Adrenal gland (tissue), 5 donors: Measurements from ENCODE around the gene RIPK1.
"Not testable (repeated sequence)": the region's sequence is repeated elsewhere in the genome, so short reads cannot be mapped to it uniquely, and the experiment has no call there.

Source experiments
- CTCF ChIP-seq, 6 experiments: fragments of 450-650 bp in 4 of 6; fragments of 200-600 bp in 2 of 6; sonication (generic) in 1 of 6; IDR thresholded peaks; 1 replicate in 5 of 6; 2 replicates in 1 of 6; pipeline versions ENCODE4 v1.5.1 to v1.8.0; 2016 to 2021; ENCODE audit warnings: antibody characterized with exemption in 6 of 6, mild to moderate bottlenecking in 2 of 6, moderate library complexity in 1 of 6
- POLR2A ChIP-seq, 2 donors: fragments of 450-650 bp; IDR thresholded peaks; one replicate each; pipeline ENCODE4 v1.6.1; 2017; ENCODE audit warnings: antibody characterized with exemption in 2 of 2, mild to moderate bottlenecking in 2 of 2, moderate library complexity in 1 of 2
- donor health status: DM: no; HTN: no; CAD: no.

- TF ChIP-seq CTCF, POLR2A (IDR thresholded peaks at IDR 0.05): not testable (repeated sequence)
Measured at GRCh38 chr6:3155416-3155815, 87.1 kb downstream of the RIPK1 start.
